HEK293 (cell line): ENCODE data around the gene PCBP4.

Source experiments
- CTCF ChIA-PET: fragments of 350-600 bp; formaldehyde crosslinking; extraction: SDS; loops from one replicate; lab custom pipeline; 2021; ENCODE audit warnings: antibody characterized with exemption; lab: Yijun Ruan, JAX
- POLR2A ChIA-PET: fragments of 300-600 bp; formaldehyde crosslinking; extraction: SDS; loops from one replicate; lab custom pipeline; 2020; ENCODE audit warnings: antibody characterized with exemption, inconsistent platforms; lab: Yijun Ruan, JAX
- H3K27ac ChIP-seq: fragments of 200-500 bp; sonication (Bioruptor generic); 2 replicates; pipeline ENCODE4 v1.5.1; 2014; ENCODE audit warnings: low read depth, low read length, control low read depth, inconsistent platforms; ENCODE audit errors: extremely low read depth
- H3K36me3 ChIP-seq, 2 experiments: fragments of 200-500 bp in 1 of 2; sonication (Bioruptor generic) in 1 of 2; 1 replicate in 1 of 2; 2 replicates in 1 of 2; pipeline ENCODE4 v1.5.1; 2014 to 2017; ENCODE audit warnings: inconsistent platforms in 2 of 2, low read length in 2 of 2; ENCODE audit not compliant: control insufficient read depth in 2 of 2, insufficient read depth in 1 of 2
- H3K4me1 ChIP-seq: fragments of 200-500 bp; sonication (Bioruptor generic); 2 replicates; pipeline ENCODE4 v1.5.1; 2014; ENCODE audit warnings: mild to moderate bottlenecking, low read length, inconsistent platforms; ENCODE audit not compliant: control insufficient read depth, insufficient read depth
- H3K4me3 ChIP-seq: 2 replicates; pipeline ENCODE4 v1.5.1; 2011; ENCODE audit warnings: low read depth, mild to moderate bottlenecking, control low read depth, low read length, moderate library complexity
- H3K9me3 ChIP-seq: fragments of 200-500 bp; sonication (Bioruptor generic); 2 replicates; pipeline ENCODE4 v1.5.1; 2014; ENCODE audit warnings: low read depth, low read length, inconsistent platforms; ENCODE audit not compliant: control insufficient read depth, insufficient read depth
- KLF10 ChIP-seq: fragments of 450-650 bp; IDR thresholded peaks from 2 replicates; pipeline ENCODE4 v1.5.1; 2018; ENCODE audit warnings: missing biosample characterization, mild to moderate bottlenecking, missing genetic modification characterization
- SCRT2 ChIP-seq: fragments of 450-650 bp; formaldehyde crosslinking; IDR thresholded peaks from 2 replicates; pipeline ENCODE4 v1.5.1; 2016; ENCODE audit warnings: missing biosample characterization, missing genetic modification characterization
- TCF7L2 ChIP-seq: IDR thresholded peaks from 2 replicates; pipeline ENCODE4 v1.6.1; 2011; ENCODE audit warnings: low read depth, mild to moderate bottlenecking, inconsistent platforms, low read length, moderate library complexity, borderline replicate concordance
- ZFP41 ChIP-seq: fragments of 450-650 bp; formaldehyde crosslinking; IDR thresholded peaks from 2 replicates; pipeline ENCODE4 v1.5.1; 2016; ENCODE audit warnings: missing biosample characterization, missing genetic modification characterization, borderline replicate concordance
- ZNF184 ChIP-seq: fragments of 450-650 bp; IDR thresholded peaks from 2 replicates; pipeline ENCODE4 v1.5.1; 2018; ENCODE audit warnings: missing biosample characterization, mild to moderate bottlenecking, missing genetic modification characterization
- ZNF350 ChIP-seq: fragments of 450-650 bp; formaldehyde crosslinking; IDR thresholded peaks from 2 replicates; pipeline ENCODE4 v1.5.0; 2017; ENCODE audit warnings: missing biosample characterization, mild to moderate bottlenecking, missing genetic modification characterization
- ZNF843 ChIP-seq: fragments of 450-650 bp; formaldehyde crosslinking; IDR thresholded peaks from 2 replicates; pipeline ENCODE4 v1.5.1; 2016; ENCODE audit warnings: missing biosample characterization, missing genetic modification characterization
- ZSCAN16 ChIP-seq: fragments of 450-650 bp; formaldehyde crosslinking; IDR thresholded peaks from 2 replicates; pipeline ENCODE4 v1.5.1; 2016; ENCODE audit warnings: missing biosample characterization, missing genetic modification characterization
- ZSCAN23 ChIP-seq: fragments of 450-650 bp; formaldehyde crosslinking; IDR thresholded peaks from 2 replicates; pipeline ENCODE4 v1.5.1; 2016; ENCODE audit warnings: missing biosample characterization, missing genetic modification characterization
- TF ChIP-seq, protein P1 (sequence below): fragments of 450-650 bp; formaldehyde crosslinking; IDR thresholded peaks from 2 replicates; pipeline ENCODE4 v1.5.1; 2016; ENCODE audit warnings: missing biosample characterization, missing genetic modification characterization
- TF ChIP-seq, protein P2 (sequence below): fragments of 450-650 bp; formaldehyde crosslinking; IDR thresholded peaks from 2 replicates; pipeline ENCODE4 v1.5.1; 2016; ENCODE audit warnings: missing biosample characterization, missing genetic modification characterization, borderline replicate concordance

Gene PCBP4

DNA sequence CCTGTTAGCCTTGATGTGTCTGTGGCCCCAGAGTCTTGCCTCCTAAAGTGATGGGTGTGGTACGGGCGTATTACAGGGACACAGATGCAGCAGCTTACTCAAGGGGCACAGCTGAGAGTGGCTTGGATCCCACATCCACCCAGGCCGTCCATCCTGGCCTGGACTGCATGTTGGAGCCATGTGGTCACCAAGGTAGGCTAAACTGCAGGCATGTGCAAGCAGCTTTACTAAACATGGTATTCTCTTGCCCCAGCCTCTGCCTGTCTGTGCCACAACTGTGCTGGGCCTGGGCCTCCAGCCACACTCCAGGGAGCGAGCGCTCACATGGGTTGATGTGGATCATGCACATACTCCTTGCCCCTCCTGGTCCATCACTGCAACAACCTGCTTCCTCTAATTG, 18.1 kb downstream of the PCBP4 start:
- POLR2A ChIA-PET: interaction anchor here (1.3 kb wide), 1 partner anchor 47 kb away, joined by 3 read pairs; the partner anchor contains the start of gene RPL29

DNA sequence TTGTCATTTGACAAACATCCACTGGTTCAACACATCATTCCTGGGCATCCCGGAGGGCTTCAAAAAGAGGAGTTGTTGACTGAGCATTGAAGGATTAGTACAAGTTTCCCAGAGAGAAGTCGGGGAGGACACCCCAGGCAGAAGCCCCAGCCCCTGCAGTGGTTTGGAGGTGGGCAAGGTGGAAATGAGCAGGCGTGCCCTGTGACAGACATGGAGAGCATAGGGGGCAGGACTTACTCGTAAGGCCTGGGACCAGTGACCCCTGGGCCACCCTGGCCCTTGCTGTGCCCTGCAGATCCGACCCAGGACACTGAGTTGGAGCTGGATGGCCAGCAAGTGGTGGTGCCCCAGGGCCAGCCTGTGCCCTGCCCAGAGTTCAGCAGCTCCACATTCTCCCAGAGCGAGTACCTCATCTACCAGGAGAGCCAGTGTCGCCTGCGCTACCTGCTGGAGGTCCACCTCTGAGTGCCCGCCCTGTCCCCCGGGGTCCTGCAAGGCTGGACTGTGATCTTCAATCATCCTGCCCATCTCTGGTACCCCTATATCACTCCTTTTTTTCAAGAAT, 19.2 kb downstream of the PCBP4 start:
- TF ChIP-seq ZNF843 (tag by site-specific recombination): no peak
- no peak for TF ChIP-seq SCRT2 (tag by site-specific recombination)
- no peak for TF ChIP-seq ZNF184 (tag by site-specific recombination)
- TF ChIP-seq, all 188 proteins: peak for 0
- ChIA-PET CTCF (interaction anchor here (1.6 kb wide), 1 partner anchor 26 kb away, joined by 3 read pairs; the partner anchor contains the start of gene ABHD14B), POLR2A (no interaction called here)

More for the DNA sequence above, 18.1 kb downstream of the PCBP4 start:
- Histone ChIP-seq H3K4me1 (no peaks in the 10 kb centered on the region), H3K36me3 (peaks cover 0 to 15% of the 10 kb centered on the region in 2 experiments; a peak in 1 of 3 replicates), H3K27ac (no peak overlapping the region), H3K4me3 (no peak overlapping the region), H3K9me3 (no peaks in the 10 kb centered on the region)
- no peak for TF ChIP-seq ZSCAN16 (tag by site-specific recombination)
- no peak for TF ChIP-seq ZSCAN23 (tag by site-specific recombination)
- TF ChIP-seq KLF10 (tag by site-specific recombination): no peak
- TF ChIP-seq, protein P1, sequence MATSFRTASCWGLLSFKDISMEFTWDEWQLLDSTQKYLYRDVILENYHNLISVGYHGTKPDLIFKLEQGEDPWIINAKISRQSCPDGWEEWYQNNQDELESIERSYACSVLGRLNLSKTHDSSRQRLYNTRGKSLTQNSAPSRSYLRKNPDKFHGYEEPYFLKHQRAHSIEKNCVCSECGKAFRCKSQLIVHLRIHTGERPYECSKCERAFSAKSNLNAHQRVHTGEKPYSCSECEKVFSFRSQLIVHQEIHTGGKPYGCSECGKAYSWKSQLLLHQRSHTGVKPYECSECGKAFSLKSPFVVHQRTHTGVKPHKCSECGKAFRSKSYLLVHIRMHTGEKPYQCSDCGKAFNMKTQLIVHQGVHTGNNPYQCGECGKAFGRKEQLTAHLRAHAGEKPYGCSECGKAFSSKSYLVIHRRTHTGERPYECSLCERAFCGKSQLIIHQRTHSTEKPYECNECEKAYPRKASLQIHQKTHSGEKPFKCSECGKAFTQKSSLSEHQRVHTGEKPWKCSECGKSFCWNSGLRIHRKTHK (tag by site-specific recombination): no peak
- CTCF ChIA-PET: interaction anchor here (0.6 kb wide), 1 partner anchor 35 kb away, joined by 4 read pairs; no protein-coding TSS in a partner anchor

DNA sequence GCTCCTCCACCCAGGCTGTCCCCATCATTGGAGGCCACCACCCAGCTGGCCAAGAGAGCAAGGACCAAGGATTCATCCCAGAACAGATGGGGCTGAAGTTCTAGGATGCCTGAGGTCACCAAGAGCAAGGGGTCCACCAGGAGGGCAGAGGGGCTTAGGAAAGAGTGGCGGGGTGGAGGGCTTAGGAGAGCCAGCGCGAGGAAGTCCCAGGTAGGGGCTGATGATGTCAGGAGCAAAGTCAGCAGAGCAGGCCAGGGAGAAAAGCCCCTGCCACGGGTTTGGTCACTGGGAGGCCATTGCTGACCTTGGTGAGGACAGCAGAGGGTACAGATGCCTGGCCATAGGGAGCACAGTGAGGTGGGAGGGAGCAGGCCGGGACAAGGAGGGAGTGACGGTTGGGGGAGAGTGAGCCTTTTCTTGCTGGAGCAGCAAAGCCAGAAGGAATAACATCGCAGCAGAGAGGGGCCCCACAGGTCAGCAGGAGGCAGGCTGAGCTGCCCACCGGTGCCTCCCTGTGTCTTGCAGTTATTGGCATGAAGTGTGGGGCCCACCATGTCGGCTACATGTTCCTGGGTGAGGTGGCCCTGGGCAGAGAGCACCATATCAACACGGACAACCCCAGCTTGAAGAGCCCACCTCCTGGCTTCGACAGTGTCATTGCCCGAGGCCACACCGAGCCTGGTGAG, 19.9 kb downstream of the PCBP4 start:
- CTCF ChIA-PET: interaction anchor here (1.6 kb wide), 1 partner anchor 26 kb away, joined by 3 read pairs; the partner anchor contains the start of gene ABHD14B
- Histone ChIP-seq H3K27ac (no peak overlapping the region), H3K9me3 (no peaks in the 10 kb centered on the region)
- TF ChIP-seq ZFP41 (tag by site-specific recombination) (no peak), ZNF350 (no peak), TCF7L2 (no peak)
- TF ChIP-seq, protein P2, sequence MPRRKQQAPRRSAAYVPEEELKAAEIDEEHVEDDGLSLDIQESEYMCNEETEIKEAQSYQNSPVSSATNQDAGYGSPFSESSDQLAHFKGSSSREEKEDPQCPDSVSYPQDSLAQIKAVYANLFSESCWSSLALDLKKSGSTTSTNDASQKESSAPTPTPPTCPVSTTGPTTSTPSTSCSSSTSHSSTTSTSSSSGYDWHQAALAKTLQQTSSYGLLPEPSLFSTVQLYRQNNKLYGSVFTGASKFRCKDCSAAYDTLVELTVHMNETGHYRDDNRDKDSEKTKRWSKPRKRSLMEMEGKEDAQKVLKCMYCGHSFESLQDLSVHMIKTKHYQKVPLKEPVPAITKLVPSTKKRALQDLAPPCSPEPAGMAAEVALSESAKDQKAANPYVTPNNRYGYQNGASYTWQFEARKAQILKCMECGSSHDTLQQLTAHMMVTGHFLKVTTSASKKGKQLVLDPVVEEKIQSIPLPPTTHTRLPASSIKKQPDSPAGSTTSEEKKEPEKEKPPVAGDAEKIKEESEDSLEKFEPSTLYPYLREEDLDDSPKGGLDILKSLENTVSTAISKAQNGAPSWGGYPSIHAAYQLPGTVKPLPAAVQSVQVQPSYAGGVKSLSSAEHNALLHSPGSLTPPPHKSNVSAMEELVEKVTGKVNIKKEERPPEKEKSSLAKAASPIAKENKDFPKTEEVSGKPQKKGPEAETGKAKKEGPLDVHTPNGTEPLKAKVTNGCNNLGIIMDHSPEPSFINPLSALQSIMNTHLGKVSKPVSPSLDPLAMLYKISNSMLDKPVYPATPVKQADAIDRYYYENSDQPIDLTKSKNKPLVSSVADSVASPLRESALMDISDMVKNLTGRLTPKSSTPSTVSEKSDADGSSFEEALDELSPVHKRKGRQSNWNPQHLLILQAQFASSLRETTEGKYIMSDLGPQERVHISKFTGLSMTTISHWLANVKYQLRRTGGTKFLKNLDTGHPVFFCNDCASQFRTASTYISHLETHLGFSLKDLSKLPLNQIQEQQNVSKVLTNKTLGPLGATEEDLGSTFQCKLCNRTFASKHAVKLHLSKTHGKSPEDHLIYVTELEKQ (tag by site-specific recombination): no peak
- TF ChIP-seq, all 188 proteins: peak for 0
- Histone ChIP-seq H3K4me1 (peaks cover 2% of the 10 kb centered on the region), H3K36me3 (peaks cover 0 to 15% of the 10 kb centered on the region in 2 experiments; a peak in 1 of 3 replicates), H3K4me3 (no peak overlapping the region)
- POLR2A ChIA-PET: no interaction called here

More for the DNA sequence above, 19.2 kb downstream of the PCBP4 start:
- Histone ChIP-seq H3K9me3 (no peaks in the 10 kb centered on the region), H3K4me3 (no peak overlapping the region), H3K36me3 (peaks cover 0 to 15% of the 10 kb centered on the region in 2 experiments; a peak in 1 of 3 replicates), H3K27ac (no peak overlapping the region), H3K4me1 (no peaks in the 10 kb centered on the region)
